Bronchial epithelial cell (primary cell): ENCODE results near the gene ASPG. TPM values are rescaled to one million over a fixed set of nuclear protein-coding genes. Genes with fewer than 3 reads are reported as not detected.
A peak's percentile ranks its signal among the peaks of the same experiment; 100 is the strongest.

Source experiments
- DNase-seq: peaks from one replicate; pipeline ENCODE4 v3.0.0-alpha.2; 2010; ENCODE audit warnings: low read depth
- FAIRE-seq: peaks from 2 replicates; lab custom pipeline; 2011; peaks lifted over from hg19 to GRCh38; lab: Jason Lieb, UNC
- H3K27me3 ChIP-seq: 2 replicates; pipeline ENCODE4 v1.5.1; 2011; ENCODE audit warnings: low read length; ENCODE audit not compliant: control insufficient read depth, insufficient read depth
- H3K36me3 ChIP-seq: 2 replicates; pipeline ENCODE4 v1.5.1; 2011; ENCODE audit warnings: low read length; ENCODE audit not compliant: control insufficient read depth, insufficient read depth
- H3K4me3 ChIP-seq: 2 replicates; pipeline ENCODE4 v1.5.1; 2011; ENCODE audit warnings: mild to moderate bottlenecking, low read depth, low read length, control low read depth
- CTCF ChIP-seq: IDR thresholded peaks from 2 replicates; pipeline ENCODE4 v1.5.1; 2011; ENCODE audit warnings: mild to moderate bottlenecking, moderate library complexity, low read length, control low read depth, inconsistent platforms; ENCODE audit not compliant: insufficient read depth, severe bottlenecking
- total RNA-seq: library from RNA; depleted of rRNA; stranded (reverse); fragments of >200 nt; gene quantifications from 2 replicates; pipeline ENCODE4 v1.2.1, GENCODE V29; 2014

ASPG gene
- total RNA-seq, 1 donor from 2014 or later: 0.53 TPM

- no peak for DNase-seq
- no peaks in the 10 kb centered on the region for H3K36me3 ChIP-seq
- no peak for TF ChIP-seq CTCF
Observed at GRCh38 chr14:104091927-104092771, 6.6 kb downstream of the ASPG start.

GRCh38 chr14:104092931-104093365 lies 7.4 kb downstream of the ASPG start:
- DNase-seq: no peak
- no peaks in the 10 kb centered on the region for H3K36me3 ChIP-seq
- FAIRE-seq: no peak
- no peak overlapping the region for H3K4me3 ChIP-seq
- TF ChIP-seq CTCF: no peak
- no peaks in the 10 kb centered on the region for H3K27me3 ChIP-seq

More at GRCh38 chr14:104091927-104092771, 6.6 kb downstream of the ASPG start:
- no peak overlapping the region for H3K4me3 ChIP-seq
- no peaks in the 10 kb centered on the region for H3K27me3 ChIP-seq
- FAIRE-seq: no peak

GRCh38 chr14:104093366-104094055 lies 8.0 kb downstream of the ASPG start:
- Histone ChIP-seq H3K36me3 (no peaks in the 10 kb centered on the region), H3K4me3 (no peak overlapping the region), H3K27me3 (no peaks in the 10 kb centered on the region)
- DNase-seq (no peak), FAIRE-seq (no peak)
- no peak for TF ChIP-seq CTCF

DNA sequence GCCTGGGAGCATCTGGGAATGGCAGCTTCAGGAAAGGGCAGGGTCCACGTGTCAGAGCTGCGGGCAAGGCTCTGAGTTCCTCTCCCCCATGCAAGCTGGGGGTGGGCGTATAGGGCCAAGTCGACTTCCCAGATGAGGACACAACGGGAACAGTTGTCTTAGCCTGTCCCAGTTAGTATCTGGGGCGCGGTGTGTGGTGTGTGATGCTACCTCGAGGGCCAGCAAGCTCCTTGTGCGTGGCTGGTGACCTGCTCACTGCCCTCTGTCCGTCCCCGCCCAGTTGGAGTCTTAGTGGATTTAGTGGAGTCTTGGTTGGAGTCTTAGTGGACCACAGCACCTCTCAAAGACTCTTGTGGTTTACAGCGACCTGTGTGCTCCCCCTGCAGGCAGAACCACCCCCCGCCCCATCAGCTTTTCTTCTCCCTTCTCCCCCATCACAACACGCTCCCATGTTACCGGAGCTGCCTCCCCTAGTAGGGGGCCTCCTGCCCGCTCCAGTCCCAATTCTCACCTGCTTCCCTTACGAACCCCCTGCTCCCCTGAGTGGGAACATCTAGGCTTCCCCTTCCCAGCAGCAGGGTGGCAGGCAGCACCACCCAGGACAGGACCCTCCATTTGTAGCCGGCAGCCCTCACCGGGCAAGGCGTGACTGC lies 8.7 kb downstream of the ASPG start:
- no peaks in the 10 kb centered on the region for H3K36me3 ChIP-seq
- FAIRE-seq (no peak), DNase-seq (no peak)
- no peak for TF ChIP-seq CTCF
- no peak overlapping the region for H3K4me3 ChIP-seq
- H3K27me3 ChIP-seq: no peaks in the 10 kb centered on the region

- no peaks in the 10 kb centered on the region for H3K27me3 ChIP-seq
- no peaks in the 10 kb centered on the region for H3K36me3 ChIP-seq
- H3K4me3 ChIP-seq: no peak overlapping the region
- FAIRE-seq: no peak
- DNase-seq: peak; percentile 23
- peak; percentile 97 for TF ChIP-seq CTCF
Observed at GRCh38 chr14:104094709-104095425, 9.4 kb downstream of the ASPG start.
